ENCODE results near the gene OR4C6.

The OR4C6 gene

DNA sequence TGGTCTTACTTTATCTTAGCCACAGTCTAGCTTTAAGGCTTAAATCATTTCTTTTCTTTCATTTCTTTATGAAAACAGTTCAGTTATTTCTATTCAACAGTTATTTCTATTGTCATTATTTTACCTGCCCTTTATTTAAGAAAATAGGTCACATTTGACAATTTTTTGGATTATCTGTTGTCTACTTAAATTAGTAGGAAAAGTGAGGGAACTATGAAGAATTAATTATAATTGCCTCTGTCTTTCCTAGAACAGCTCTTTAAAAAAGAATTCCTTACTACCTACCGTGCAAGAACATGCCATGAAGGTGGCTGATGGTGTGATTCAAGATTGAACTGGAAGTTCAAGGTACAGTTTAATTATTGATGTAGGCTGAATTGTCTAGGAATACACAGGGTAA, at the start of gene OR4C6:
TSS of gene OR4C6 (plus strand) at position 301 of the 400 bp plus-strand sequence. CDS start 2,966 bp downstream, outside the sequence.
- no peak for DNase-seq (ENCODE audit: extremely low read depth in 1 of 2, low read depth in 1 of 2)

DNA sequence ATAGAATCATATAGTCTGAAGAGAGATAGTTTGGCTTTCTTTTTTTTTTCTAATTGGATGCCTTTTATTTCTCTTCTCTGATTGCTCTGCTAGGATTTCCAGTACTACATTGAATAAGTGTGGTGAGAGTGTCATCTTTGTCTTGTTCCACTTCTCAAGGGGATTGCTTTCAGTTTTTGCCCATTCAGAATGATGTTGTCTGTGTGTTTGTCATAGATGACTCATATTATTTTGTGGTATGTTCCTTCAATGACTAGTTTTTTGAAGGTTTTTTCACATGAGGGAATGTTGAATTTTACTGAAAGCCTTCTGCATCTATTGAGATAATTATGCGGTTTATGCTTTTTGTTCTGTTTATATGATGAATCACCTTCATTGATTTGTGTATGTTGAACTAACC, 37.5 kb upstream of the OR4C6 start:
- no peak for DNase-seq (ENCODE audit: extremely low read depth in 1 of 2, low read depth in 1 of 2)

DNA sequence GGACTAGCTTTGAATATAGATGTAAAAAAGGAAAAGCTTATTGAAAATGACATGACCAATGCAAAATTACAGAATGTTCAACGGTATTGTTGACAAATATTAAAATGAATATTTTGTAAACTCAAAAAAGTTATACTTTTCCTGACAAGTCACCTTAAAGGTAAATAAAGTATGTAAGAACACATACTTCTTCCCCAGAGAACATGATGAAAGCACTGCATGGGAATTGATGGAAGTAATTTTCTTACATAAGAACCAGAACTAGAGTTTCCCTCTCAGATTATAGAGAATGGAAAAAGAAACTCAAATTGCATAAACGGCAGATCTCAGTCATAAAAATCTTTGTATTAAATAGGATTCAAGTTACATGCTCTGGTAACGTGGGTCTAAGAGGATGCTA, 27.2 kb upstream of the OR4C6 start, which contains the start of gene OR4P4:
TSS of gene OR4P4 (plus strand) at position 301 of the 400 bp plus-strand sequence.
- no peak for DNase-seq (ENCODE audit: extremely low read depth in 1 of 2, low read depth in 1 of 2)

DNA sequence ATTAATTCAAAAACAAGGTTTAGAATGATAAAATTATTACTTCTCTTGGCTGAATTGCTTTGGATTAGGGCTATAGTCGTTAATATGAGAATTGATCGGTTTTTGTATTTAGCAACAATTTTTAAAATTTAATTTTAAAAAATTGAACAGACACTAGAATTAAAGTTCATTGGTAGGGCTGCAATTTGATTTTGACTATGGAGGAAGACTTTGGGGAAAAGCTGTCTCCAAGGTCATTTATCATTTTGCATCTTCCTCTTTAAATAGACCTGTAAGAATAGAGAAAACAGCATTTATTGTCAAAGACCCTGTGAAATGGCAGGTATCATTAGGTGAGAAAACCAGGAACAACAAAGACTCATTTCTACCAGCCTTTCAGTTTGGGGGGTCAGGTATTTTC, 14.0 kb upstream of the OR4C6 start, which contains the start of gene OR4S2:
TSS of gene OR4S2 (plus strand) at position 301 of the 400 bp plus-strand sequence. CDS start 2,577 bp downstream, outside the sequence.
- DNase-seq (ENCODE audit: extremely low read depth in 1 of 2, low read depth in 1 of 2): no peak

DNA sequence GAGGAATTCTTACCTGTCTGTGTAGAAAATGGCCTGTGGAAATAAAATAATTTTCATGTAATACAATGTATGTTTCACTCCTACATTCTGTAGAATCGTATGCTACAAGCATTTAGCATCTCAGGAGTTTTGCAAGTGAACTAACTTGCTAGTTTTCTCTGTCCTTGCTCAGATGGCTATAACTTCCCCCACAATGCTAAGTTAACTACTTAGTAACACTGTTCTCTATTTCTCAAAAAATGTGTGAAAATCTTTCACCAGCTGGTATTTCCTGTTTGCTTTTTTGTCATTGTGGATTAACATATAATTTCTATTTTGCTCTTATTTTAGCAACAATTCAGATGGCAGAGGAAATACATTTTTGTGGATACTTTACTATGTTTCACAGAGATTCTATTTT, 9.4 kb upstream of the OR4C6 start:
- no peak for DNase-seq (ENCODE audit: extremely low read depth in 1 of 2, low read depth in 1 of 2)

DNA sequence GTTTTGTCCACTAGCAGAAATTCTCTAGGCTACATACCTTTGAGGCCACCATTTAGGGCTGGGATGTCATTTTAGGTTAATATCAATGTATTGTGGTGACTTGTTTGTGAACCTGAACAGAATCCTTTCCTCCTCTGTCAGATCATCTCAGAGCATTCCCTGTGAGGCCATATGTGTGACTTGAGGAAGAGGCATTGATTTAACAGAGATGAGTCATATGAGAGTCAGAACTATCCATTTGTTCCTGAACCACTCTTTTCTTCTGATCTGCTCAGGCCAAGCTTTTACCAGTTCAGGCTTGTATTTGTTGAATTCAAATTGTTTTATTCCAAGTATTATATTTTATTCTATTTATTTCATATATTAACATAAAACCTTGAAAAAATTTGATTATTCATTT, 6.9 kb upstream of the OR4C6 start:
- DNase-seq (ENCODE audit: extremely low read depth in 1 of 2, low read depth in 1 of 2): no peak

DNA sequence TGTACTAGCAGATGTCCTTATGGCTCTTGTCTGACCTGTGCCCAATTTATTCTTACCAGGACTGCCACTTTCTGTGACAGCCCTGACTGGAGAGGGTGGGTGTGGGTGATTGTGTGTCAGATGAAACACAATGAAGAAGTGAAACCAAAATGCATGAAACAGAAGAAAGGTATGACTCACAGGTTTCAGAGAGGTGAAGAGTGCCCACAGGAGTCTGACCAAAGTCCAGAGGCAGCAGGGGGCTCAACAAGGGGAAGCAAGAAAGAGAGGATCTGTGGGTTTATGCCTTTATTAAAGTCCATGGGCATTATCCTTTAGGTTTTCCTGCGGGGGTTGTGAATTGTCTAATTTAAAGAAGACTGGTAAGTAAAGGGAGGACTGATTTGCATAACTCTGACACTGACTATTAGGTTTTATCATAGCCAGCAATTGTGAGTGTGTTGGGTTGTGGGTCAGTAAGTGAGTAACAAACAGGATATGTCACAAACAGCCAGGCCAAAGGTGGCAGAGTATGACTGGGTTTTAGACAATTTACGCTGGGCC, 3.9 kb upstream of the OR4C6 start:
- DNase-seq (ENCODE audit: extremely low read depth in 1 of 2, low read depth in 1 of 2): no peak

DNA sequence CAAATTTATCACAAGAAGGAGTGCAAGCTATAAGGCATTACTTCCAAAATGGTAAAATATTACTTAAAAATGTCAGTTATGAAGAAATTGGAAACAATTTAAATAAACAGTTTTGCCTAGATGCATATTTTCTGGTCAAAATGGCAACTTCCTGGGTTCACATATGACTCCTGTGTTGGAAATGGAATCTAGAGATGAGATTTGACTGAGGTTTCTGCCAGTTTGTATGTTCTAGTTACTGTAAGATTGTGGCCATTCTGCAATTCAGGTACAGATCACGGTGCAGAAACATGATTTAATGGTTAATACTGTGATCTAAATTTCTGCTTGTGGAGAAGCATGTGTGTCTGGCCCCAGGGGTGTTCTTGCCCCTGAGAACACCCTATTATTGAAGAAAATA, 3.4 kb upstream of the OR4C6 start:
- no peak for DNase-seq (ENCODE audit: extremely low read depth in 1 of 2, low read depth in 1 of 2)

DNA sequence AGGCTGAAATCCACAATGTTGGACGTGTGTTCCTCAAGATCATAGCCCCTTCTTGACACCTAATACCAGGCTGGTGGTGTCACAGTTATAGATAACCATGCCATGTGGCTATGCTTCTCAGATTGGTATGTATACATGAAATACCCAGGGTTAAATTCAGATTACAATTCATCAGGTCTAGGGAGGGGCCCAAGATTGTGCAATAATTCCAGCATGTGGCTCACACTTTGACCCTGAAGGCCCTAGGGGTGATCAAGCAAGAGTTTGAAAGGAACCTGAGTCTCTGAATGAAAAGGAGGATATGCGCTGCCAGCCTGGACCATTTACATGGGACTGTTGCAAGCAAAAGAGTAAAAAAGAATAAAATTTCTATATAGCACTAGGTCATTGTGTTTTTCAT, 7.4 kb downstream of the OR4C6 start:
- DNase-seq (ENCODE audit: extremely low read depth in 1 of 2, low read depth in 1 of 2): no peak

DNA sequence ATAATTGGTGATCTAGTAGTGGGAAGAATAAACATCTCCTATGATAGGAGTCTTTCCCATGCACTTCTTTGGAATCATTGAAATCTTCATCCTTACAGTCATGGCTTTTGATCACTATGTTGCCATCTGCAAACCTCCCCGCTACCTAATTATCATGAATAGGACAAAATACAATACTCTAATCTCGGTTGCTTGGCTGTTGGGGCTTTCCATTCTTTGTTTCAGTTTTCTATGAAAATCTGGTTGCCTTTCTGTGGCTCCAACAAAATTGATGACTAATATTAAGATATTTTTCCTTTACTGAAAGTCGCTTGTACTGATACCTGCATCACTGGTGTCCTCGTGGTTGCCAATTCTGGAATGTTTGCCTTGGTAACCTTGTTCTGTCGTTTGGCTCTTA, 11.9 kb downstream of the OR4C6 start:
- no peak for DNase-seq (ENCODE audit: extremely low read depth in 1 of 2, low read depth in 1 of 2)

DNA sequence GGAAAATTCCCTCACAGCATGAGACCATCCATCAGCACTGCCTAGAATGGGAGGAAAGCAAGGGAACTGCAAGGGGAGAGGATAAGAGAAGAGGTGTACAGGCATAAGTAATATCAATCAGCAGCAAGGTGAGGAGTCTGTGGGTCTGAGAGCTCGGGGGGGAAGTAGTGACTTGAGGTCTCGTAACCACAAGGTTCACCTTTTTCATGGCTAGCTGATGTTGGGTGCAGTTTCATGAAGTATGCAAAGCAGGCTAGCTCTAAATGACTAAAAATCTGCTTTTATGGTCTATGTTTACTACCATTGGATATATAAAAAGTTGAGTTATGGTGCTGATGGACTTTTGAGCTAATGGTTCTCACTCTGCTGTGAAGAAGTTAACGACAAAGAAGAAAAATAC, 35.8 kb downstream of the OR4C6 start:
- no peak for DNase-seq (ENCODE audit: extremely low read depth in 1 of 2, low read depth in 1 of 2)

DNA sequence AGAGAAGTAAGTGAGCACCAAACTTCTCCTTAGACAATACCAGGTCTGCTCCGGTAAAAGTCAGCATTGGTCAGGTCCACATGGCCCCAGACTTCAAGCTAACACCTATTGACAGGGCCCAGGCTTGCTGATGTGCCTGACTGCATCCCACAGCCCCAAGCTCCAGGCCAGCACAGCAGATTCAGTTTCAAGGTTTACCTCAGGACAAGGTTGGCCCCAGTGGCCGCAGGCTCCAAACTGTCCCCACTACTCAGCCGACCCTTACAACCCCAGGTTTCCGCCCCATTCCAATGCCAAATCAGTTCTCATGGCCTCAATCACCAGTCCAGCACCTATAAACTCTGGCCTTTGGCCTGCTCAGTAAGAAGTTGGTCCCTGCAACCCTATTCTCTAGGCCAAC, 39.4 kb downstream of the OR4C6 start:
- DNase-seq (ENCODE audit: extremely low read depth in 1 of 2, low read depth in 1 of 2): no peak

DNA sequence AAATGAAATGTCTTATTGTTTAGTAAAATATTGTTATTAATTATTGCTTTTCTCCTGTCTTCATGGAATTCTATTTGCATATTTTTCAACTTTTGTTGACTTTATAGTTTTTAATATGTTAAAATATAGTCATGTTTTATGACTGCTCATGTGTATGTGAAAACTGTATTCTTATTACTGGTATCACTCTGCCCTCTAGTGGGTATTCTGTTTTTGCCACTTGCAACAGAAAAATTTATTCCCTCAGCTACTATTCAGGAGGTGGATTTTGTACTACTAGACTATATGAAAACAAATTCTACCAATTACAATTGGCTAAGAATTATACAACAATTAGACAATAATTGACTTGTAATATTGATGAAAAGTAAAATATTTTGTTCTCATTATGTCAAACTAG, 45.0 kb downstream of the OR4C6 start:
- DNase-seq (ENCODE audit: extremely low read depth in 1 of 2, low read depth in 1 of 2): no peak

DNA sequence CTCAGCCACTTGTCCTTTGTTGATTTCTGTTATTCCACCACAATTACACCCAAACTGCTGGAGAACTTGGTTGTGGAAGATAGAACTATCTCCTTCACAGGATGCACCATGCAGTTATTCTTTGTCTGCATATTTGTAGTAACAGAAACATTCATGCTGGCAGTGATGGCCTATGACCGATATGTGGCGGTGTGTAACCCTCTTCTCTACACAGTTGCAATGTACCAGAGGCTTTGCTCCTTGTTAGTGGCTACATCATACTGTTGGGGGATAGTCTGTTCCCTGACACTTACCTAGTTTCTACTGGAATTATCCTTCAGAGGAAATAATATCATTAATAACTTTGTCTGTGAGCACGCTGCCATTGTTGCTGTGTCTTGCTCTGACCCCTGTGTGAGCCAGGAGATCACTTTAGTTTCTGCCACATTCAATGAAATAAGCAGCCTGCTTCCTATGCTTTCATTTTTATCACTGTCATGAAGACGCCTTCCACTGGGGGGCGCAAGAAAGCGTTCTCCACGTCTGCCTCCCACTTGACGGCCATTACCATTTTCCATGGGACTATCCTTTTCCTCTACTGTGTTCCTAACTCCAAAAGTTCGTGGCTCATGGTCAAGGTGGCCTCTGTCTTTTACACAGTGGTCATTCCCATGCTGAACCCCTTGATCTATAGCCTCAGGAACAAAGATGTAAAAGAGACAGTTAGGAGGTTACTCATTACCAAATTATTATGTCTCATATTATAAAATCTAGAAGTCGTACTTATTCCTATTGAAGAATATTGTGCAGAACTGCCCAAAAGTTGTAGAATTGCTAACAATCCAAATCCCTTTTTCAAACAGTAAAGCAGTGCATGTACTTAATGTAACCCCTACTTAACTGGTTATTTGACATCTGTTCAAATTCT, 53.2 kb downstream of the OR4C6 start:
- DNase-seq (ENCODE audit: extremely low read depth in 1 of 2, low read depth in 1 of 2): no peak

Data from activated CD8-positive, alpha-beta memory T cell treated with anti-CD3 and anti-CD28 coated beads for 1 hour (primary cell).